IMR-90 (cell line): ENCODE measurements around the gene PIK3R4. TPM values are rescaled to one million over a fixed set of nuclear protein-coding genes. Genes with fewer than 3 reads are reported as not detected.

Experiments
- ATAC-seq: fragments of 200-7000 bp; cut with Tn5 transposase; 2 replicates; pipeline ENCODE4 v1.9.1; 2020; ENCODE audit warnings: low read depth, mild to moderate bottlenecking, moderate library complexity
- BruUV-seq: library from RNA; stranded (reverse); fragments of 400-500 nt; replicated peaks from 2 replicates; lab custom pipeline; 2021; lab: Mats Ljungman, UMichigan
- CTCF ChIA-PET: fragments of 300-600 bp; formaldehyde crosslinking; extraction: SDS; loops from one replicate; lab custom pipeline; 2021; ENCODE audit warnings: antibody characterized with exemption; lab: Yijun Ruan, JAX
- POLR2A ChIA-PET: fragments of 300-600 bp; sonication (Branson Sonifier 250); formaldehyde crosslinking; loops from one replicate; lab custom pipeline; 2022; ENCODE audit warnings: antibody characterized with exemption; ENCODE audit not compliant: unreplicated experiment; lab: Charles Lee
- DNase-seq: peaks from one replicate; pipeline ENCODE4 v3.0.0; 2013
- H2AFZ ChIP-seq: replicated peaks from 2 replicates; pipeline ENCODE3; 2013; ENCODE audit warnings: low read length, mild to moderate bottlenecking; ENCODE audit not compliant: poor library complexity
- H2AK5ac ChIP-seq: 2 replicates; pipeline ENCODE4 v1.6.1; 2013; ENCODE audit warnings: low read depth, low read length, inconsistent platforms
- H2AK9ac ChIP-seq: replicated peaks from 2 replicates; pipeline ENCODE3; 2013; ENCODE audit warnings: mild to moderate bottlenecking, low read depth, low read length, moderate library complexity; ENCODE audit not compliant: poor library complexity
- H2BK120ac ChIP-seq: 2 replicates; pipeline ENCODE4 v1.6.1; 2013; ENCODE audit warnings: low read depth, low read length, inconsistent platforms
- H2BK15ac ChIP-seq: 3 replicates; pipeline ENCODE4 v1.6.1; 2013; ENCODE audit warnings: low read depth, low read length, inconsistent platforms
- H2BK20ac ChIP-seq: 2 replicates; pipeline ENCODE4 v1.6.1; 2013; ENCODE audit warnings: low read depth, mild to moderate bottlenecking, inconsistent platforms, low read length, moderate library complexity
- H2BK5ac ChIP-seq: 2 replicates; pipeline ENCODE4 v1.6.1; 2013; ENCODE audit warnings: mild to moderate bottlenecking, low read depth, low read length, inconsistent platforms; ENCODE audit not compliant: poor library complexity, severe bottlenecking
- H3K14ac ChIP-seq: replicated peaks from 2 replicates; pipeline ENCODE4 v1.6.1; 2013; ENCODE audit warnings: low read depth, low read length, inconsistent platforms
- H3K18ac ChIP-seq: 2 replicates; pipeline ENCODE4 v1.6.1; 2013; ENCODE audit warnings: low read depth, low read length, control low read depth
- H3K23ac ChIP-seq: 2 replicates; pipeline ENCODE4 v1.6.1; 2013; ENCODE audit warnings: low read depth, low read length, inconsistent platforms
- H3K27ac ChIP-seq: 2 replicates; pipeline ENCODE4 v1.5.1; 2013; ENCODE audit warnings: mild to moderate bottlenecking, control low read depth, low read length; ENCODE audit not compliant: insufficient read depth
- H3K27me3 ChIP-seq: 2 replicates; pipeline ENCODE4 v1.6.1; 2013; ENCODE audit warnings: low read length; ENCODE audit not compliant: control insufficient read depth, insufficient read depth
- H3K36me3 ChIP-seq: 2 replicates; pipeline ENCODE4 v1.6.1; 2013; ENCODE audit warnings: low read length, mixed read lengths; ENCODE audit not compliant: control insufficient read depth, insufficient read depth
- H3K4ac ChIP-seq: 2 replicates; pipeline ENCODE4 v1.6.1; 2013; ENCODE audit warnings: low read depth, low read length, inconsistent platforms
- H3K4me1 ChIP-seq: 2 replicates; pipeline ENCODE4 v1.6.1; 2013; ENCODE audit warnings: low read length, mixed read lengths; ENCODE audit not compliant: control insufficient read depth, insufficient read depth
- H3K4me2 ChIP-seq: 2 replicates; pipeline ENCODE4 v1.6.1; 2013; ENCODE audit warnings: low read depth, mild to moderate bottlenecking, control low read depth, low read length, moderate library complexity
- H3K4me3 ChIP-seq: 2 replicates; pipeline ENCODE4 v1.5.1; 2013; ENCODE audit warnings: low read depth, mild to moderate bottlenecking, control low read depth, low read length, moderate library complexity; ENCODE audit not compliant: insufficient read depth
- H3K56ac ChIP-seq: 2 replicates; pipeline ENCODE4 v1.6.1; 2013; ENCODE audit warnings: low read length, inconsistent platforms; ENCODE audit not compliant: insufficient read depth; ENCODE audit errors: extremely low read depth
- H3K79me1 ChIP-seq, 2 experiments: 2 replicates each; pipeline ENCODE4 v1.6.1; 2013; ENCODE audit warnings: low read length in 2 of 2, inconsistent platforms in 1 of 2, low read depth in 1 of 2
- H3K9ac ChIP-seq: 2 replicates; pipeline ENCODE4 v1.6.1; 2013; ENCODE audit warnings: low read depth, low read length, control low read depth
- H3K9me1 ChIP-seq: 2 replicates; pipeline ENCODE4 v1.6.1; 2013; ENCODE audit warnings: low read length, inconsistent platforms; ENCODE audit not compliant: insufficient read depth
- H3K9me3 ChIP-seq: 2 replicates; pipeline ENCODE4 v1.6.1; 2013; ENCODE audit warnings: low read length; ENCODE audit not compliant: control insufficient read depth, insufficient read depth
- H4K20me1 ChIP-seq: 2 replicates; pipeline ENCODE4 v1.6.1; 2013; ENCODE audit warnings: low read length, inconsistent platforms; ENCODE audit not compliant: insufficient read depth
- H4K5ac ChIP-seq: 2 replicates; pipeline ENCODE4 v1.6.1; 2013; ENCODE audit warnings: mild to moderate bottlenecking, low read depth, low read length, control low read depth
- H4K8ac ChIP-seq, 2 experiments: 2 replicates each; pipeline ENCODE4 v1.6.1; 2013; ENCODE audit warnings: low read depth in 2 of 2, low read length in 2 of 2, control low read depth in 1 of 2, inconsistent platforms in 1 of 2
- H4K91ac ChIP-seq: 2 replicates; pipeline ENCODE4 v1.6.1; 2013; ENCODE audit warnings: low read depth, low read length, inconsistent platforms; ENCODE audit not compliant: insufficient read depth
- BHLHE40 ChIP-seq: fragments of 150-350 bp; IDR thresholded peaks from 2 replicates; pipeline ENCODE4 v1.6.1; 2016; ENCODE audit warnings: mild to moderate bottlenecking, low read depth, low read length
- CTCF ChIP-seq: conservative IDR thresholded peaks from 2 replicates; pipeline ENCODE4 v1.5.1; 2012; ENCODE audit warnings: mild to moderate bottlenecking, low read depth, low read length, improper control_type of control experiment
- ELK1 ChIP-seq: fragments of 150-350 bp; IDR thresholded peaks from 2 replicates; pipeline ENCODE4 v1.6.1; 2016; ENCODE audit warnings: low read depth, mild to moderate bottlenecking, low read length, moderate library complexity, borderline replicate concordance
- FOS ChIP-seq: fragments of 150-350 bp; IDR thresholded peaks from 2 replicates; pipeline ENCODE4 v1.6.1; 2016; ENCODE audit warnings: low read depth, low read length
- MAFK ChIP-seq: IDR thresholded peaks from 2 replicates; pipeline ENCODE4 v1.6.1; 2012; ENCODE audit warnings: low read depth, low read length, improper control_type of control experiment
- MXI1 ChIP-seq: IDR thresholded peaks from 2 replicates; pipeline ENCODE4 v1.6.1; 2012; ENCODE audit warnings: low read depth, mild to moderate bottlenecking, low read length, moderate library complexity, borderline replicate concordance
- NFE2L2 ChIP-seq: fragments of 150-350 bp; IDR thresholded peaks from 2 replicates; pipeline ENCODE4 v1.6.1; 2016; ENCODE audit warnings: low read depth, mild to moderate bottlenecking, low read length
- POLR2A ChIP-seq: IDR thresholded peaks from 2 replicates; pipeline ENCODE4 v1.6.1; 2012; ENCODE audit warnings: mild to moderate bottlenecking, low read depth, low read length
- RAD21 ChIP-seq: IDR thresholded peaks from 2 replicates; pipeline ENCODE4 v1.6.1; 2012; ENCODE audit warnings: low read length, improper control_type of control experiment
- RCOR1 ChIP-seq: IDR thresholded peaks from 2 replicates; pipeline ENCODE4 v1.6.1; 2012; ENCODE audit warnings: mild to moderate bottlenecking, low read length, improper control_type of control experiment; ENCODE audit not compliant: insufficient replicate concordance
- RFX5 ChIP-seq: IDR thresholded peaks from 2 replicates; pipeline ENCODE4 v1.8.0; 2012; ENCODE audit warnings: low read depth, mild to moderate bottlenecking, low read length, moderate library complexity
- SMC3 ChIP-seq: fragments of 150-350 bp; IDR thresholded peaks from 2 replicates; pipeline ENCODE4 v1.6.1; 2016; ENCODE audit warnings: low read depth, mild to moderate bottlenecking, antibody characterized with exemption, low read length, moderate library complexity
- USF2 ChIP-seq: fragments of 150-350 bp; IDR thresholded peaks from 2 replicates; pipeline ENCODE4 v1.6.1; 2017; ENCODE audit warnings: mild to moderate bottlenecking, antibody characterized with exemption, low read length, low read depth
- WGBS, 2 experiments: methylation state at CpG; one replicate each; pipeline versions ENCODE4 v1.1.5 to v1.1.7; 2013; ENCODE audit warnings: missing lambda C conversion rate in 2 of 2; ENCODE audit not compliant: insufficient read length in 1 of 2; ENCODE audit errors: extremely low coverage in 2 of 2; 5-methylcytosine and 5-hydroxymethylcytosine counted together
- dilution Hi-C: fragments of 300-500 bp; cut with HindIII; formaldehyde crosslinking; loops from one replicate; pipeline ENCODE4 v1.14.3; 2018; ENCODE audit warnings: low sequenced_read_pairs; ENCODE audit not compliant: unreplicated experiment
- in situ Hi-C: fragments of 300-500 bp; cut with MboI; formaldehyde crosslinking; loops from 3 replicates; pipeline ENCODE4 v1.14.3; 2019; ENCODE audit warnings: low sequenced_read_pairs, inconsistent platforms, mixed read lengths
- intact Hi-C: fragments of 100-400 bp; cut with micrococcal nuclease; formaldehyde crosslinking; loops from 2 replicates; pipeline ENCODE4 v1.10.0; 2022
- polyA plus RNA-seq, 3 experiments: library from polyadenylated mRNA; depleted of rRNA; stranded (reverse); fragments of >200 nt; gene quantifications; 2 replicates each; pipeline ENCODE4 v1.2.3, GENCODE V29; 2012; ENCODE audit warnings: low replicate concordance in 1 of 3
- total RNA-seq: library from RNA; depleted of rRNA; stranded (reverse); fragments of >200 nt; gene quantifications from 2 replicates; pipeline ENCODE4 v1.2.3, GENCODE V29; 2012

PIK3R4 gene
- total and polyA plus RNA-seq, 2 of the 4 experiments (the other 2 are of a cell fraction): 19.7 to 27.2 TPM

GRCh38 chr3:130692455-130692854, 54.2 kb downstream of the PIK3R4 start:
- in situ Hi-C loops: no loop called here

More at GRCh38 chr3:130692455-130692854, 54.2 kb downstream of the PIK3R4 start:
- Histone ChIP-seq H2BK15ac (no peak overlapping the region), H4K5ac (no peak overlapping the region), H3K4me3 (no peak overlapping the region), H3K9me3 (no peaks in the 10 kb centered on the region), H2AFZ (no peak overlapping the region), H3K23ac (no peak overlapping the region), H3K14ac (no peak overlapping the region), H4K91ac (no peak overlapping the region), H2AK5ac (no peak overlapping the region), H3K36me3 (peaks cover 8% of the 10 kb centered on the region), H3K56ac (no peak overlapping the region), H4K20me1 (no peaks in the 10 kb centered on the region), H3K27me3 (no peaks in the 10 kb centered on the region), H4K8ac (no peak overlapping the region), H3K4me1 (no peaks in the 10 kb centered on the region), H3K18ac (no peak overlapping the region), H2BK5ac (no peak overlapping the region), H2BK20ac (no peak overlapping the region), H3K9ac (no peak overlapping the region), H3K9me1 (no peaks in the 10 kb centered on the region), H2BK120ac (no peak overlapping the region), H3K4me2 (no peak overlapping the region), H2AK9ac (no peak overlapping the region), H3K4ac (no peak overlapping the region), H3K79me1 (no peaks in the 10 kb centered on the region), H3K27ac (no peak overlapping the region)
- CTCF ChIA-PET: no interaction called here
- no TSS peak for BruUV-seq
- intact Hi-C loops: loop anchor here (10.0 kb wide), 1 partner anchor 202 kb away; the partner anchor contains the start of gene ATP2C1
- WGBS, 2 experiments: no CpG with 5 or more reads among the region's 1 CpG
- POLR2A ChIA-PET: no interaction called here
- TF ChIP-seq CTCF (no peak), RCOR1 (no peak), BHLHE40 (no peak), NFE2L2 (no peak), MXI1 (no peak), RFX5 (no peak), RAD21 (no peak), USF2 (no peak), MAFK (no peak), FOS (no peak), POLR2A (no peak), ELK1 (no peak), SMC3 (no peak)
- DNase-seq (peak; percentile 18), ATAC-seq (peak; percentile 17; the same call in 1 of the 2 replicates)
- dilution Hi-C loops: no loop called here
